GM21390 (cell line): Measurements from ENCODE around the gene NCOA1.

ENCODE experiments used
- ATAC-seq: cut with Tn5 transposase; IDR thresholded peaks from one replicate; pipeline ENCODE4 v1.9.1; 2021; ENCODE audit not compliant: unreplicated experiment

NCOA1 gene

GRCh38 chr2:24816404-24816803 is 325.4 kb downstream of the NCOA1 start:
- ATAC-seq, result no peak

- ATAC-seq, result no peak
These were observed 325.8 kb downstream of the NCOA1 start for GRCh38 chr2:24816884-24817283.

GRCh38 chr2:24818721-24819167 is 327.7 kb downstream of the NCOA1 start:
- no peak for ATAC-seq

GRCh38 chr2:24819442-24820174 is 328.6 kb downstream of the NCOA1 start:
- ATAC-seq, result no peak

- no peak for ATAC-seq
These were observed 329.1 kb downstream of the NCOA1 start for GRCh38 chr2:24820175-24820513.
